Measurements from ENCODE around the gene FEM1C. TPM values are rescaled to one million over a fixed set of nuclear protein-coding genes. Genes with fewer than 3 reads are reported as not detected.

Gene FEM1C
- total and polyA plus RNA-seq, 2 of the 4 experiments (the other 2 are of a cell fraction): 6.3 to 21.5 TPM

GRCh38 chr5:115578657-115579056 lies 34.1 kb upstream of the FEM1C start:
- H3K4me3 ChIP-seq (ENCODE audit: insufficient read depth, low read depth, low read length): no peak overlapping the region
- H2BK5ac ChIP-seq (ENCODE audit: low read depth, low read length, poor library complexity, severe bottlenecking): no peak overlapping the region
- H3K27ac ChIP-seq (ENCODE audit: insufficient read depth, low read length): no peak overlapping the region
- peaks cover 6% of the 10 kb centered on the region for H3K4me1 ChIP-seq (ENCODE audit: control insufficient read depth, insufficient read depth, low read length)
- H3K9me1 ChIP-seq (ENCODE audit: insufficient read depth, low read length): peaks cover 5% of the 10 kb centered on the region; the same call in 1 of the 2 replicates
- H3K9ac ChIP-seq (ENCODE audit: low read depth, low read length): no peak overlapping the region
- no peak overlapping the region for H3K4me2 ChIP-seq (ENCODE audit: low read depth, low read length)
- no peak overlapping the region for H2AK9ac ChIP-seq (replicated peaks; ENCODE audit: low read depth, low read length, poor library complexity)
- H3K14ac ChIP-seq (replicated peaks; ENCODE audit: low read depth, low read length): no peak overlapping the region
- no CpG with 5 or more reads among the region's 3 CpGs for WGBS, 2 experiments (ENCODE audit: extremely low coverage in 2 of 2, insufficient read length in 1 of 2)
- no peak overlapping the region for H3K56ac ChIP-seq (ENCODE audit: extremely low read depth, insufficient read depth, low read length)
- POLR2A ChIA-PET (ENCODE audit: unreplicated experiment): no interaction called here
- DNase-seq: no peak
- no peak overlapping the region for H2AFZ ChIP-seq (replicated peaks; ENCODE audit: low read length, poor library complexity)
- H4K91ac ChIP-seq (ENCODE audit: insufficient read depth, low read depth, low read length): no peak overlapping the region
- TF ChIP-seq MXI1 (IDR thresholded peaks at IDR 0.05; ENCODE audit: borderline replicate concordance, low read depth, low read length): no peak
- no peak for TF ChIP-seq RFX5 (IDR thresholded peaks at IDR 0.05; ENCODE audit: low read depth, low read length)
- TF ChIP-seq CEBPB (IDR thresholded peaks at IDR 0.05; ENCODE audit: low read depth, low read length): no peak
- no peak for TF ChIP-seq MAFK (IDR thresholded peaks at IDR 0.05; ENCODE audit: low read depth, low read length)
- TF ChIP-seq NFE2L2 (IDR thresholded peaks at IDR 0.05; ENCODE audit: low read depth, low read length): no peak
- TF ChIP-seq, protein P1, sequence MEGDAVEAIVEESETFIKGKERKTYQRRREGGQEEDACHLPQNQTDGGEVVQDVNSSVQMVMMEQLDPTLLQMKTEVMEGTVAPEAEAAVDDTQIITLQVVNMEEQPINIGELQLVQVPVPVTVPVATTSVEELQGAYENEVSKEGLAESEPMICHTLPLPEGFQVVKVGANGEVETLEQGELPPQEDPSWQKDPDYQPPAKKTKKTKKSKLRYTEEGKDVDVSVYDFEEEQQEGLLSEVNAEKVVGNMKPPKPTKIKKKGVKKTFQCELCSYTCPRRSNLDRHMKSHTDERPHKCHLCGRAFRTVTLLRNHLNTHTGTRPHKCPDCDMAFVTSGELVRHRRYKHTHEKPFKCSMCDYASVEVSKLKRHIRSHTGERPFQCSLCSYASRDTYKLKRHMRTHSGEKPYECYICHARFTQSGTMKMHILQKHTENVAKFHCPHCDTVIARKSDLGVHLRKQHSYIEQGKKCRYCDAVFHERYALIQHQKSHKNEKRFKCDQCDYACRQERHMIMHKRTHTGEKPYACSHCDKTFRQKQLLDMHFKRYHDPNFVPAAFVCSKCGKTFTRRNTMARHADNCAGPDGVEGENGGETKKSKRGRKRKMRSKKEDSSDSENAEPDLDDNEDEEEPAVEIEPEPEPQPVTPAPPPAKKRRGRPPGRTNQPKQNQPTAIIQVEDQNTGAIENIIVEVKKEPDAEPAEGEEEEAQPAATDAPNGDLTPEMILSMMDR (conservative IDR thresholded peaks at IDR 0.05; ENCODE audit: low read depth, low read length): no peak
- no peak for TF ChIP-seq SMC3 (IDR thresholded peaks at IDR 0.05; ENCODE audit: low read depth, low read length)
- TF ChIP-seq RAD21 (IDR thresholded peaks at IDR 0.05; ENCODE audit: low read length): no peak
- no peak for TF ChIP-seq POLR2A (IDR thresholded peaks at IDR 0.05; ENCODE audit: low read depth, low read length)
- no peak for TF ChIP-seq CHD1 (IDR thresholded peaks at IDR 0.05; ENCODE audit: low read depth, low read length)
- no peak for TF ChIP-seq FOS (IDR thresholded peaks at IDR 0.05; ENCODE audit: low read depth, low read length)
- no peak for TF ChIP-seq RCOR1 (IDR thresholded peaks at IDR 0.05; ENCODE audit: insufficient replicate concordance, low read length)
- TF ChIP-seq MAZ (IDR thresholded peaks at IDR 0.05; ENCODE audit: borderline replicate concordance, low read depth, low read length): no peak
- intact Hi-C loops (cut with micrococcal nuclease) (no loop called here), in situ Hi-C loops (cut with MboI; ENCODE audit: low sequenced_read_pairs) (no loop called here), dilution Hi-C loops (cut with HindIII; ENCODE audit: low sequenced_read_pairs, unreplicated experiment) (no loop called here)
- no peak overlapping the region for H2BK20ac ChIP-seq (ENCODE audit: low read depth, low read length)
- ATAC-seq (ENCODE audit: low read depth): no peak
- H3K79me1 ChIP-seq (ENCODE audit: low read depth in 1 of 2, low read length in 2 of 2): peaks cover 14 to 41% of the 10 kb centered on the region in 2 experiments; a peak in 3 of 4 replicates
- no peaks in the 10 kb centered on the region for H4K20me1 ChIP-seq (ENCODE audit: insufficient read depth, low read length)
- peaks cover 3% of the 10 kb centered on the region; the same call in 1 of the 2 replicates for H3K9me3 ChIP-seq (ENCODE audit: control insufficient read depth, insufficient read depth, low read length)
- no peak overlapping the region for H2BK120ac ChIP-seq (ENCODE audit: low read depth, low read length)
- no peaks in the 10 kb centered on the region for H3K27me3 ChIP-seq (ENCODE audit: control insufficient read depth, insufficient read depth, low read length)
- 0 out of 2 replicates have a peak, but pooled peaks cover 2% of the 10 kb centered on the region for H3K36me3 ChIP-seq (ENCODE audit: control insufficient read depth, insufficient read depth, low read length)
- no peak overlapping the region for H3K23ac ChIP-seq (ENCODE audit: low read depth, low read length)
- BruUV-seq (replicated peaks): no TSS peak
- H3K18ac ChIP-seq (ENCODE audit: low read depth, low read length): no peak overlapping the region
- H4K8ac ChIP-seq (ENCODE audit: low read depth in 2 of 2, low read length in 2 of 2): no peak overlapping the region
- CTCF ChIA-PET: interaction anchor here (0.9 kb wide), 1 partner anchor 269 kb away, joined by 3 read pairs; no protein-coding TSS in a partner anchor
- no peak overlapping the region for H3K4ac ChIP-seq (ENCODE audit: low read depth, low read length)
- H2AK5ac ChIP-seq (ENCODE audit: low read depth, low read length): no peak overlapping the region
- no peak overlapping the region for H2BK15ac ChIP-seq (ENCODE audit: low read depth, low read length)
- no peak overlapping the region for H4K5ac ChIP-seq (ENCODE audit: low read depth, low read length)
